SH-SY5Y (cell line): ENCODE data around the gene PIK3CD.

Experiments
- GATA2 ChIP-seq: IDR thresholded peaks from 2 replicates; pipeline ENCODE4 v1.6.1; 2011; ENCODE audit warnings: mild to moderate bottlenecking, low read depth, low read length
- GATA3 ChIP-seq: IDR thresholded peaks from 2 replicates; pipeline ENCODE4 v1.6.1; 2011; ENCODE audit warnings: low read depth, mild to moderate bottlenecking, low read length, moderate library complexity

DNA sequence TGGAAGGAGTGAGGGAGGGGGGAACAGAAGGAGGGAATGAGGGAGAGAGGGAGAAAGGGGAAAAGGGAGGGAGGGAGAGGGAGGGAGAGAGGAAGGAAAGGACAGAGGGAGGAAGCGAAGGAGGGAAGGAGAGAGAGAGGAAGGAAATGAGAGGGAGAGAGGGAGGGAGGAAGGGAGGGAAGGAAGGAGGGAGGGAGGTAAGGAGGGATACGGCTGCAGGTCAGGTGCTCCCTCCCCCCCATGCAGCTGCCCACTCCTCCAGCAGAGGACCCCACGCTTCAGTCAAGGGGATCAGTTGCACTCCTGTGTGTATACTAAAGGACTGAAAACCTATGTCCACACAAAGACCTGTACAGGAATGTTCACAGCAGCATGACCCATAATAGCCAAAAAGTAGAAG, 117.5 kb downstream of the PIK3CD start:
- no peak for TF ChIP-seq GATA2
- TF ChIP-seq GATA3, result no peak
